ENCODE results near the gene ULK1.
A peak's percentile ranks its signal among the peaks of the same experiment; 100 is the strongest.

ULK1 gene

DNA sequence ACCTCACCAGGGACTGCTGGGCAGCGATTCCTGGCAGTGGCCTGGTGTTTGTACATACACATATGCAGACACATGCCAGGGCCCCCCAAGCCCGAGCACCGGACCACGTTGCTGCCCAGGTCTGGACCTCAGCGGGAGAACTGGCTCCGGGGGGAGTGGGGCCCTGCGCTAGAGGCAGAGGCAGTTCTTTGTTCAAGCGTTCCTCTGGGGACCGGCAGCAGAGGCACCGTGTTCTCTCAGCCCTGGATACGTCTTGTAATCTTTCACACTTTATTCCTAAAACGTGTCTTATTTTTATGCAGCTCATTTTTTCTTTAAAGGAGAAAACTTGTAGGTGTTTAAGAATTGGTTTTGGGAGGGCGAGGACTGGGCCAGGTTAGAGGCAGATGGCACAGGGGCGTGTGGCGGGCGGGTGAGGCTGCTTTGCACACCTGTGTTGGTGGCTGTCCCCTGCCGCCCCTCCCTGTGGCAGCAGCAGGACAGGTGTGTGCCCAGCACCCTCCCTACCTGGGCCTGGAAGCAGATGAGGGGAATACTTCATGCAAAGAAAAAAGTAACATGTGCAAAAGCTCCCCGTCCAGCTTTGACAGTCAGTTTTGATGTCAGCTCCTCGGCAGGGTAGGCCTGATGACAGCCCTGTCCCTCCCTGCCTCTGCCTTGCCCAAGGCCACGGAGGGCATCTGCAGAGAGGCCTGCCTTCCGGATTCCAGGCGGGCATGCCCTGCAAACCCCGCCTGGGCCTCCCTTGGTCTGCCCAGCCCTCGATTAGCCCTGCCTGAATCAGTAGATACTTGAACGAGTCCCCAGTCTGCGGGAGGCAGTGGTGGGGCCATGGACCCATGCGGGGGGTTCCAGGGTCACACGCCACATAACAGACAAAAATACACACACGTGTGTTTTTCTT, 27.7 kb downstream of the ULK1 start:
- DNase-seq, result no peak

DNA sequence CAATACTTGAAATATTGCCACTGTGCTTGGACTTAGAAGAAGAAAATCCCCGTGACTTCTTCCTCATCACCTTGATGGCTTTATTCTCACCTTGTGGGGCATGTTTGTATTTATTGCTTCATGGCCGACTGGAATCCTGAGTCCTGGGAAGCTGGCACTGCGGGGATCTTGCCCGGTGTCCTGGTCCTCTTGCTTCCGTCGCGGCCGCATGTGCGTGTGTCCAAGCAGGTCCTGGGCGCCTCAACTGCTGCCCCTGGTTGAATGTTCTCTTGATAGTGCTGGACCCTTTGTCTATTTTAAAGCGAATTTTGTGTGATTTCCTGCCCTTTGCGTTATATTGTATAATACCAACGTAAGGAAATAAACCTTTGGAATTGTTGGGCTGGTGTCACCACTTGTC, 28.4 kb downstream of the ULK1 start:
- DNase-seq, result no peak

DNA sequence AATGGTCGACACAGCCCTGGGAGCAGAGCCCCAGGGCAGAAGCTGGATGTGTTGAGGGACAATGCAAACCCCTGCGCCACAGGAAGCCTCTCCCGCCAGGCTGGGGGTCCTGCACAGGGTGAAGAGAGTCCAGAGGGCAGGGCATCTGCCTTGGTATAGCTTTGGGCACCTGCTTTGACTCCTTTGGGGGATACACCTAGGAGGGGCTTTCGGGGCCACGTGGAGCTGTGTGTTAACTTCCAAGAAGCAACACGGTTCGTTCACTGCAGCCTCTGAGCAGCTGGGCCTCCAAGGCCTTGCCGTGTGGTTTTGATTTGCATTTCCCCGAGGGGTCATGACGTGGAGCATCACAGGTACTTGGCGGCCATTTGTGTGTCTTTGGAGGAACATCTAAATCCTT, 28.8 kb downstream of the ULK1 start:
- DNase-seq, result no peak

DNA sequence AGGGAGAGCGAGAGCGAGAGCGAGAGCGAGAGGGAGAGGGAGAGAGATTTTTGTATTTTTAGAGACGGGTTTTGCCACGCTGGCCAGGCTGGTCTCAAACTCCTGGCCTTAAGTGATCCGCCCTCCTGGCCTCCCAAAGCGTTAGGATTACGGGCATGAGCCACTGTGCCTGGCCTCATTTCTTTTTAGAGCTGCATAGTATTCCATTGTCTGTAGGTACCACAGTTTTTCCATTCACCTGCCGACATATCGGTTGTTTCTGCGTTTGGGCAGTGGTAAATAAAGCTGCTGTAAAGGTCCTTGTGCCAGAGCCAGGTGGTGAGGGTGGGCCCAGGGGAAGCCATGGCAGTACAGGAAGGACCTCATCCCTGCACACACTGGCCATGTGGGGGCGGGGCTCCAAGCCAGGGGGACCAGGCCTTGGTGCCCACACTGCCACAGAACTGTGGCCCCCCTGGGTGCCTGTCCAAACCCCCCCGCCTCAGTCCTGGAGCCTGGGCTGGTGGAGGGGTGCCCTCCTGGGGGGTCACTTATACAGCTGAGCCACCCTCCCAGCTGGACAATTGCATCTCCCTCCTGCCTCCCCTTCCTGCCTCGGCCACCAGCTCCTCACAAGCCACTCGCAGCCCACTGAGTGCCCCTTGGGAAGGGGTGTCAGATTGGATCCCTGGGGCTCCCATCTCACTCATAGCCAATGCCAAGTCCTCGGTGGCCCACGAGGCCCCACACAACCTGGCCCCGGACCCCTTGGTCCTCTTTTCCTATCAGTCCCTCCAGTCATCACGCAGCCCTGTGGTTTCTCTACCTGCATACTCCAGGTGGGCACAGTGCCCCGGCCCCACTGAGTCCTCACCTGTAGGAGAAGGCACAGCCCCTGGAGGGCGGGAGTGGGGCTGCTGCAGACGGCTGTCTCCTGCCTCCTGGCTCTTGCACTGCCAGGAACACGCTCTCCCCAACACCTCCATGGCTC, 33.0 kb downstream of the ULK1 start:
- DNase-seq, result peak; percentile 41

DNA sequence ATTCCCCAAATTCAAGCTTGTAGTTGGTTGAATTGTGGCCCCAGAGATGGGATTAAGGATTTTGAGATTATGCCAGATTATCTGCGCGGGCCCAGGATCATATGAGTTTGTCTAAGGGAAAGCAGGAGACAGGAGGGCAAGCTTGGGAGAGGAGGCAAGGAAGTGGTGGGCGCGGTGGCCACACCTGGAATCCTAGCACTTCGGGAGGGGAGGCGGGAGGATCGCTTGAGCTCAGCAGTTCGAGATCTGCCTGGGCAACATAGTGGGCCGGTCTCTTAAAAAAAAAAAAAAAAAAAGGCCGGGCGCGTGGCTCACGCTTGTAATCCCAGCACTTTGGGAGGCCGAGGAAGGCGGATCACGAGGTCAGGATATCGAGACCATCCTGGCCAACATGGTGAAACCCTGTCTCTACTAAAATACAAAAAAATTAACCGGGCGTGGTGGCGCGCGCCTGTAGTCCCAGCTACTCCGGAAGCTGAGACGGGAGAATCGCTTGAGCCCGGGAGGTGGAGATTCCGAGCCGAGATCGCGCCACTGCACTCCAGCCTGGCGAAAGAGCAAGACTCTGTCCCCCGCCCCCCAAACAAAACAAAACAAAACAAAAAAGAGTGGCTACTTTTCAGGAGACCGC, 33.8 kb downstream of the ULK1 start:
- peak; percentile 88 for DNase-seq

DNA sequence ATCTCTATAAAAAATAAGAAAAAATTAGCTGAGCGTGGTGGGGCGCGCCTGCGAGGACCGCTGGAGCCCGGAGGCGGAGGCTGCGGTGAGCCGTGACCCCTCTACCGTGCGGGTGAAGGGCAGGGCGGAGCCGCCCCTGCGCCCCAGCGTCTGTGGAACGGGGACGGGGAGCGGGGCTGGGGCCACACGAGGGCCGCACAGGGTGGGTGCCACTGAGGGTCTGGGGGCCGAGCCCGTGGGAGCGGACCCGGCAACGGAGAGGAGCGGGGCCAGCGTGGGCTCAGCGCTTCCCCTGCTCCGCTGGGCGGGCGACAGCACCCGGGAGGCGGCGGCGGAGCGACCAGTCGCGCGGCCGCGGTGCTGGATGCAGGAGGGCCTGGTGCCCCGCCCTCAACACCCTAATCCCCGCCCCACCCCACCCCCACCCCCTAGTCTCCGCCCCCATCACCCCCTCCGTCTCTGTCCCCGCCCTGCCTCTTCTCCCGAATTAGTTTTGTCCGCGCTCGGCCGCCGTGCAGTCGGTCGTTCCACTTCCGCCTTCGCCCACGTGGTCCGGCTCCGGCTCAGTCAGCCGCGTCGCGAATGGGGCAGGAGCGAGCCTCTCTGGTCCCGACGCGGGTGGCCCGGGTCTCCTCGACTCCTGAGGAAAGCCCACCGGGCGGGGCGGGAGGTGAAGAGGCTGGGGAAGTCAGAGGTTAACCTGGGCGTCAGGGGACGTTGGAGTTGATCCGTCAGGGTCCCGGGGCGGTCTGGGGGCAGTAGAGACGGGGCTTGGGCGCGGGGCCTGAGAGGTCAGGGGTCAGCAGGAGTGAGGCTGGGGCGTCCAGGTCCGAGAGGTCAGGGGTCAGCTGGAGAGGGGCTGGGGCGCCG, 34.5 kb downstream of the ULK1 start, which contains the start of gene PUS1:
Gene PUS1 (plus strand): TSS at position 566 of the 870 bp plus-strand sequence. CDS start 447 bp downstream, outside the sequence.
- DNase-seq, result peak; percentile 98

DNA sequence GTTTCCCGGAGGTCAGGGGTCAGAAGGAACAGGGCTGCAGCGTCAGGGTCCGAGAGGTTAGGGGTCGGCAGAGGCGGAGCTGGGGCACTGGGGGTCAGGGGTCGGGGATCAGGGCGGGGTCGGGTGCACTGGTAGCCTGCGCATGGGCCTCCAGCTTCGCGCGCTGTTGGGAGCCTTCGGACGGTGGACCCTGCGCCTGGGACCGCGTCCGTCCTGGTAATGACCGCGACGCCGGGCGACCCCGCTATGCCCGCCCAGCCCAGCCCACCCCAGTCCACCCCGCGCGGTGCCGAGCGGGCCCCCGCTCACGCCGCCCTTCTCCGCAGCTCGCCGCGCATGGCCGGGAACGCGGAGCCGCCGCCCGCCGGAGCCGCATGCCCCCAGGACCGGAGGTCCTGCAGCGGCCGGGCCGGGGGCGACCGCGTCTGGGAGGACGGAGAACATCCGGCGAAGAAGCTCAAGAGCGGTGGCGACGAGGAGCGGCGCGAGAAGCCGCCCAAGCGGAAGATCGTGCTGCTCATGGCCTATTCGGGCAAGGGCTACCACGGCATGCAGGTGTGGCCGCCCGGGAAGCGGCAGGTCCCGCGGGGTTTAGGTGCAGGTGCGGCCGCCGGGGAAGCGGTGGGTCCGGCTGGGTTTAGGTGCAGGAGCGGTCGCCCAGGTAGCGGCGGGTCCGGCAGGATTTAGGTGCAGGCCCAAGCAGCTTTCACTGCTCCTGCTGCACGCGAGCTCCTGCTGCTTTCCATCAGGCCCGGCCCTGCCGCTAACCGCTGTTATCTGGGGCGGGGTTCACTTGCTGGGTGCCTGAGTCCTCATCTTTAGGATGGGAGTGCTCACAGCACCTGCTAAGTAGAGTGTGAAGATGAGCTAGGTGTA, 35.4 kb downstream of the ULK1 start:
- DNase-seq, result peak; percentile 41

DNA sequence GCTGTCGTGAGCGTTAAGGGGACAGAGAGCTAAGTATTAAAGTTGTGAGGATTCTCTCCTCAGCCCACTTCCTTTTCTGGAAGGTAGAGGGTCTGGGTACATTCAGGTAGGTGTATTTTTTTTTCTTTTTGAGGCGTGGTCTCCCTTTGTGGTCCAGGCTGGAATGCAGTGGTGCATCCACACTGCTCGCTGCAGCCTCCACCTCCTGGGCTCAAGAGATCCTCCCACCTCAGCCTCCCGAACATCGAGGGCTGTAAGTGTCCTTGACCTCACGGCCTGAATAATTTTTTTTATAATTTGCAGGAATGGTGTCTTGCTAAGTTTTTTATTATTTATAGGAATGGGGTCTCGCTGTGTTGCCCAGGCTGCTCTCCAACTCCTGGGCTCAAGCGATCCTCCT, 36.1 kb downstream of the ULK1 start:
- no peak for DNase-seq

DNA sequence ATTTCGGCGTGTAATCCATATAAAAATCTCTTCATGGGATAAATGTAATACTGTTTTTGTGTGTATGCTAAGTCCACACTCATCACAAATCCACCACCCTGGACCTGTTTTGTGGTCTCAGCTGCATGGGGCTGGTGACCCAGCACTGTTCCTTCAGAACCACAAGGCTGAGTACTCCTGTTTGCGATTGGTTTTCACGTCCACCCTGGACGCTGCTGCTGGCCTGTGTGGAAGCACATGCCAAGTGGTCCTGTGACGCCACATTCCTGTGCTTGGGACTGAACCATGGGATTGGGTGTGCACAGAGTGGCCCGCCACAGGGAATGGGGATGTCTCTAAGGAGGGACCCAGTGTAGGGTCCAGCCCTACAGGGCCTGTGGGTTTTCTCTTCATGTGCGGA, 39.0 kb downstream of the ULK1 start:
- DNase-seq, result no peak

DNA sequence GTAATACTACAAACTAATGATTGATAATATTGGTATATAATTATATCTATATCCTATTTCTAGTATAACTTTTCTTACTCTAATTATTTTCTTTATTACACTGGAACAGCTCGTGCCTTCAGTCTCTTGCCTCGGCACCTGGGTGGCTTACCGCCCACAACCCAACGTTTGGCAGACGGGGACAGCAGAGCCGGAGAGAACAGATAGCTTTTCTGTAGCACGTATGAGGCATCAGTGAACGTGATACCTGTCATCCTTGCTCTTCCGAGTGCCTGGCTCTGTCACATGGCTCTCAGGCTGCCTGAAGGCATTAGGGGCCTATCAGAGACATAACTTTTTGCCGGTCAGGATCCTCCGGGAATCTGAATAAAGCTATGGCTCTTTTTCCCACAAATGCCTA, 40.1 kb downstream of the ULK1 start:
- no peak for DNase-seq

DNA sequence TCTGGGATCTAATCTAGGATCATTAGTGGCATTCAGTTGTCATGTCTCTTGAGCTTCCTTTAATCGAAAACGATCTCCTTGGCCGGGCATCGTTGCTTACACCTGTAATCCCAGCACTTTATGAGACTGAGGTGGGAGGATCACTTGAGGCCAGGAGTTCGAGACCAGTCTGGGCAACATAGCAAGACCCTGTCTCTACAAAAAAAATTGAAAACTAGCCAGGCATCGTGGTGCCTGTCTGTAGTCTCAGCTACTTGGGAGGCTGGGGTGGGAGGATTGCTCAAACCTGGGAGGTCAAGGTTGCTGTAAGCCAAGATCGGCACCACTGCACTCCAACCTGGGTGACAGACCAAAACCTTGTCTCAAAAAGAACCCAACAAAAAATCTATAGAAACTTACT, 43.7 kb downstream of the ULK1 start:
- DNase-seq, result no peak

DNA sequence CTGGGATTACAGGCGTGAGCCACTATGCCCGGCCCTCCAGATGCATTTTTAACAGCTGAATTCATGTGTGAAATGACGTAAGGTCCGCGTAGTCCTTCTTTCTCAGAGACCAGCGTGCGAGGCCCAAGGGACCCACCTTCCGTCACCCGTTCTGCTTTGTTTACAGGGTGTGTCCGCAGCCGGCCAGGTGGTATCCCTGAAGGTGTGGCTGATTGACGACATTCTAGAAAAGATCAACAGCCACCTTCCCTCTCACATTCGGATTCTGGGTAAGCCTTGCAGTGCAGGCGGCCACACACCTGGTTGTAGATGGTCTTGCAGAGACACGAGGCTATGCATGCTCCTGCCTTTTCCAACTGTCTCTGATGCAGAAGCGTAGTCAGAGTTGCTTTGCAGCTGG, 44.6 kb downstream of the ULK1 start:
- DNase-seq, result no peak

DNA sequence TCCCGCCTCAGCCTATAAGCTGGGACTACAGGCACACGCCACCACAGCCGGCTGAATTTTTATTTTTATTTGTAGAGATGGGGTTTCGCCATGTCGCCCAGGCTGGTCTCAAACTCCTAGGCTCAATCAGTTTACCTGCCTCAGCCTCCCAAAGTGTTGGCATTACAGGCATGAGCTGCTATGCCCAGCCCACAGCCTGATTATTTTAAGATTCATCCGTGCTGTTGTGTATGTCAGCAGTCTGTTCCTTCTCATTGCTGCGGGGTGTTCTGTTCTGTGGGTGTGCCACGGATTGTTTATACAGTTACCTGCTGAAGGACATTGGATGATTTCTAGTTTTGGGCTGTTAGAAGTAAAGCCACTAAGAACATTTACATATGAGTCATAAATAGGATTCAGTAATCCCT, 45.7 kb downstream of the ULK1 start:
- no peak for DNase-seq

DNA sequence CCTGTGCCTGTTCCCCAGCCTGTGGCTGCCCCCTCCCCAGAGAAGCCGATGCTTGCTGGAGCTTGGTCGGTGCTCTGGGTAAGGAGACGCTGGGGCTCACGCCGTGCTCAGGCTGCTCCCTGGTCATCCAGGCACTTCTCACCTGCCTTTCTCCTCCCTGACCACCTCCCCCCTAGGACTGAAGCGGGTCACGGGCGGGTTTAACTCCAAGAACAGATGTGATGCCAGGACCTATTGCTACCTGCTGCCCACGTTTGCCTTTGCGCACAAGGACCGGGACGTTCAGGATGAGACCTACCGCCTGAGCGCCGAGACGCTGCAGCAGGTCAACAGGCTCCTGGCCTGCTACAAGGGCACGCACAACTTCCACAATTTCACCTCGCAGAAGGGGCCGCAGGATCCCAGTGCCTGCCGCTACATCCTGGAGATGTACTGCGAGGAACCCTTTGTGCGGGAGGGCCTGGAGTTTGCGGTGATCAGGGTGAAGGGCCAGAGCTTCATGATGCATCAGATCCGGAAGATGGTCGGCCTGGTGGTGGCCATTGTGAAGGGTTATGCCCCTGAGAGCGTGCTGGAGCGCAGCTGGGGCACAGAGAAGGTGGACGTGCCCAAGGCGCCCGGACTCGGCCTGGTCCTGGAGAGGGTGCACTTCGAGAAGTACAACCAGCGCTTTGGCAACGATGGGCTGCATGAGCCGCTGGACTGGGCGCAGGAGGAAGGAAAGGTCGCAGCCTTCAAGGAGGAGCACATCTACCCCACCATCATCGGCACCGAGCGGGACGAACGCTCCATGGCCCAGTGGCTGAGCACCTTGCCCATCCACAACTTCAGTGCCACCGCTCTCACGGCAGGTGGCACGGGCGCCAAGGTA, 46.9 kb downstream of the ULK1 start:
- no peak for DNase-seq

DNA sequence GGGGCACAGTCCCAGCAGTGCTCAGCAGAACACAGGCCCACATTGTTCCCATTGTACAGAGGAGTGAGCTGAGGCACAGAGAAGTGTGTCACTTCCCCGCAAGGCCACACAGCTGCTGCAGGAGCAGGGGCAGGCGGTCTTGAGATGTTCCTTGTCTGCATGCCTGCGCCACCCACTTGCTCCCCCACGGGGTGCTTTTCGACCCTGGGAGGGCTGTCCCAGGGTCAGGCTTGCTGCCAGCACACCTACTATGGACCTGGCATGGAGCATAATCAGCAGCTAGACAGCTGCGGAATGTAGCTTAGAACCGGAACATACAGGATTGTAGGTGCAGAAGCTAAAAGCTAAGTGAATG, 47.5 kb downstream of the ULK1 start:
- no peak for DNase-seq

DNA sequence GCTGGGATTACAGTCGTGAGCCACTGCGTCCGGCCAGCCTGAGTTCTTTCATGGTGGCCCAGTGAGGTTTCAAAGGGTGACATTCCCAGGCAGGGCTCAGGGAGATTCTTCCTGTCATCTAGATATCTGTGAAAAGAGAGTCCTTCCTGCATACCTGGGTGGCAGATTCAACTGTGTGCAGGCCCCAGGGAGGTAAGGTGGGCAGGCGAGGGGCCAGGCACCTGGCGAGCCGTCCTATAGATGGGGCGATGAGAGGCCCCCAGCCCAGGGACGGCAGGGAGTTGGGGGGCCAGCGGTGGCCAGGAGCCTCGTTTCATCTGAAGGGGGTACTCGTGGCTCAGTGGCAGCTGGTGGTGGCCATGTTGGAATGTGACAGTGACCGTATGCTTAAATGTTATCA, 48.2 kb downstream of the ULK1 start:
- no peak for DNase-seq

DNA sequence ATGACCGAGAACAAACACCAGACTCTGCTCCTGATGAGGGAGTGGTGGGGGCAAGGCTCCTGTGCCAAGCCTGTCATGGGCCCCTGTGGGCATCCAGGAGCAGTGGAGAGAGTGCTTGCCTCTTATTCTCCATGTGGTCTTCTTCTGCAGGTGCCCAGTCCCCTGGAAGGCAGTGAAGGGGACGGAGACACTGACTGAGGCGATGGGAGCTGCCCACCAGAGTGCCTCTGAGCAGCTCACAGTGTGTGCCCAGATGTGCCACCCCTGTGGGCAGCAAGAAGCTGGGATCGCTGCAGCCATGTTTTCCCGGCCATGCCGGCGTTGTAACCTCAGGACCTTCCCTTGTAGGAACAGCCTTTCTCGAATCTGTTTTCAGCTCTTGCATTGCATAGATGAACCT, 49.0 kb downstream of the ULK1 start:
- no peak for DNase-seq

DNA sequence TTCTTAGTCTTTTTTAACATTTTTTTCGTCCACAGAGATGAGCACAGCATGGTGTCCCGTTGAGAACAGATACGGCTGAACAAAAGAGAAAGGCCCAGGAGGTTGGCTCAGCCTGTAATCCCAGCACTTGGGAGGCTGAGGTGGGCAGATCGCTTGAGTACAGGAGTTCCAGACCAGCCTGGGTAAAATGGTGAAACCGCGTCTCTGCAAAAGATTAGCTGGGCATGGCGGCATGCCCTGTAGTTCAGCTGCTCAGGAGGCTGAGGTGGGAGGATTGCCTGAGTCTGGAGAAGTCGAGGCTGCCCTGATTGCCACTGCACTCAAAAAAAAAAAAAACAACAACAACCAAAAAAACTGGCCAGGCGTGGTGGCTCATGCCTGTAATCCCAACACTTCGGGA, 49.5 kb downstream of the ULK1 start:
- no peak for DNase-seq

DNA sequence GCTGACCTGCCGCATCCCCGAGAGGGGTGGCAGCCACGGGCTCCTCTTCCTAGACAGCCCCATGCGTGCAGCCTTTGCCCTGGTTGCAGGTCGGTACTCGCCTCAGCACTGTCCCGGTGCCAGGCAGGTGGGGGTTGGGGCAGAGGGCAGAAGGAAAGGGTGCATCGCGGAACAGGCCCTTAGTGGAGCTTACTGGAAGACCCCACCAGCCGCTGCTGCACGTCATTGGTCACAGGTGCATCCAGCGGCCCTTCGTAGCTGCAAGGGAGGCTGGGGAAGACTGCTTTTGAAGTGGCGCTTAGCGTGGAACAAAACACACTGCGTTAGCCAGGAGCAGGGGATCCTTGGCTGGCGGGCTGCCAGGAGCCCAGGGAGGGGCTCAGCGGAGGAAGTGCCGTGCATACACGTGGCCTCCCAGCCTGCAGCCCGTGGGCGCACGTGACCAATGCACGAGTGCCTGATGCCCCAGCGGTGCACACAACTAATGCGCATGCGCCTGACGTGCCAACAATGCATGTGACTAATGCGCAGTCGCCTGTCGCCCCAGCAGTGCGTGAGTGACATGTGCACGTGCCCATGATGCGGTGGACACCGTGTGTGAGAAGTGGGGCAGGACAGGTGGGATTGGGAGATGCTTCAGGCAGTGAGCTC, 50.3 kb downstream of the ULK1 start:
- DNase-seq, result peak; percentile 40

DNA sequence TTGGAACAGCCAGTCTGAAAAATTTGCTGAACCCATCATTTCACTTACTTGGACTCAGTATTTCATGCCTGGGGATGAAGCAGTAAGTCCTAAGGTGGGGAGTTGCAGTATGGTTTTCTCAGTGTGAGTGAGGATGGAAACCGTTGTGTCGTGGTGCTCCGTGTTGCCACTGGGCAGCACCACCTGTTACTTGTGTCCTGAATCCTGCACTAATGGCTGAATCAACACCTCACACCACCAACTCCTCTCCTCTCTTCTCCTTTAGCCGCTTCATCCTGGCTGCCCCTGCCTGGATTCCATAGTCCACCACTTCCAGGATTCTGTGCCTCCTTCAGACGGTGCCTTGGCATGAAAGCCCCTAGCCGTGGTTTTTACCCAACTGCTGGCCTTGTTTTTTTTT, 52.3 kb downstream of the ULK1 start:
- DNase-seq, result no peak
